ENCODE data around the gene GOLIM4.
"Not testable (repeated sequence)": the region's sequence is repeated elsewhere in the genome, so short reads cannot be mapped to it uniquely, and the experiment has no call there.

GOLIM4 gene

DNA sequence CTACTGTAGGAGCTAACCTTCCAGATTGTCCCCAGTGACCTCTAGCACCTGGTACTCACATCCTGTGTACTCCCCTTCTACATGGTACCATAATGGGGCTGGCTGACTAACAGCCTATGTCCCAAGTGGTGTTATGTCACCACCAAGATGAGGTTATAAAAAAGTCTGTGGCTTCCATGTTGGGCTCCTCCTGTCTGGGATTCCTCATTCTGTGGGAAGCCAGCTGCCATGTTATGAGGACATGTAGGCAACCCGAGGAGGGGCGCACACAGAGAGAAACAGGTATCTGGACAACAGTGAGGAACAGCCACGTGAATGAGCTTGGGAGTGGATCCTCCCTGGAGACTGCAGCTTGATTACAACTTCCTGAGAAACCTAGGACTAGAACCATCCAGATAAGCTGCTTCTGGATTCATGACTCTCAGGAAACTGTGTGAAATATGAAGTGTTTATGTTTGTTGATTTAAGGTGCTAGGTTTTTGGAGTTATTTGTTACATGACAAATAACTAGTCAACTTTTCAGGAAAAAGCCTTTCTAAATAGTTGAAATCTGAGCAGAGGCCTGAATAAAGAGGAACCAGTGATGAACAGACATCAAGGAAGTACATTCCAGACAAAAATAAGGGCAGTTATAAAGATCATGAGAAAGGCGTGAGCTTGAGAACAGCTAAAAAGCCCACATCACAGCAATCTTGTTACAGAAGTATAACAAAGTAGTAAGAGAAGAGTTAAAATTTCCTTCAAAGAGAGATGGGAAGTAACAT is 21.7 kb downstream of the GOLIM4 start:
- no peak for DNase-seq

DNA sequence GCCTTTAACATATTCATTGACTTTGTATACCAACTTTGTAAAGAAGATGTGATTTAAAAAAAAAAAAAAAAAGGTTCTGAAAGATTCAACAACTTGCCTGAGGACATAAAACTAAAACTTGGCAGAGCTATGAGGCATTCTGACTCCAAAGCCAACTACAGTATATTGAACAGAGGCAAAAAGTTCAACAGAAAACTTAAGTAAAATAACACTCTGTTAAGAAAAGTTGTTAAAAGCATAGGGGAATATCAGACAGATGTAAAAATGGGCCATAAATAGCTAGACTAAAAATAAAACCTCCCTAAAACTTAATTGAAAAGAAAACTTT is 23.4 kb downstream of the GOLIM4 start:
- DNase-seq: no peak

DNA sequence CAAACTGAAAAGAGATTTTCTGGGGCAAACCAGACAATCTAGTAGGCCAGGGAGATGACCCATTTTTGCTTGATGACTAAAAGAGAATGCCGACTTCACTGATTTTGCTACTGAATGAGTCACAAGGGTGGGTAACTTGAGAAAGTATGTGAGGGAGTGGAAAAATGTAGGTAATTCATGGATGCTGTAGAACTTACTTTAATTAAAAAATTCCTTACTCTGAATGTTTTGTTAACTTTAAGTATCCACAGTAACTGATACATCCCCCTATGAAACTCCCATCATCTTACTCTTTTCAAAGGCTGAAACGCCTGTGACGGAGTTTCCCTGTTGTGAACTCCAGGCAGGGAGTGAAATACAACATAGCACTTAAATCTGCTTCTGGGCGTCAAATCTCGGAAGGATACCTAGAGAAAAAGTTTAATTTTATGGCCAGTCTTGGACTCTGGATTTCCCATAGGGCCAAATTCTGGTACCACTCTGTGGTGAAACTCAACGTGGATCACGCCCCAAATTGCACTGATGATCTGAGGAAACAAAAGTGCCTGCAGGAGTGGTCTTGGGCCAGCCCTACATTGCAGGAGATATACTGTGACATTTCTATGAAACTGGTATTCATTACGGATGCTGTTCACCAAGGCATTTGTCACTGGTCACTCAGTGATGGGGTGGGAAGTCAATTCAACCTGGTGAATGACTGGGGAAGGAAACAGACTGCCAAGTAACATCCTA is 24.0 kb downstream of the GOLIM4 start:
- no peak for DNase-seq

DNA sequence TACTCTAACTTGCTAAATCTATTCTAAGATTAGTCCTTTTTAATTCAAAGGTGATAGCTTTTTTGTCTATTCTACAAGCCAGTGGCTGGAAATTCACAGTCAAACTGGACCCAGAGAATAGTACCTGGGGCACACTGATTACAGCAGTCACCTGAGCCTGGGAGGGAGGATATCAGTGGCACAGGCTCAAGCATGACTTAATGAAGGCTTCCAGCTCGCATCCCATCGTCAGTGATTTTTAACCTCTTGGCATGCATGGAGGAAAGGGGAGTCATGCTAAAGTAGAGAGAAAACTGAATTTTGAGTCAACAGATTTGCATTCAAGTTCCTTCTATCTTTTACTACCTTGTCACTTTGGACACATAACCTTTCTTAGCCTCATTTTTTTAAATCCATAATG is 24.8 kb downstream of the GOLIM4 start:
- no peak for DNase-seq

DNA sequence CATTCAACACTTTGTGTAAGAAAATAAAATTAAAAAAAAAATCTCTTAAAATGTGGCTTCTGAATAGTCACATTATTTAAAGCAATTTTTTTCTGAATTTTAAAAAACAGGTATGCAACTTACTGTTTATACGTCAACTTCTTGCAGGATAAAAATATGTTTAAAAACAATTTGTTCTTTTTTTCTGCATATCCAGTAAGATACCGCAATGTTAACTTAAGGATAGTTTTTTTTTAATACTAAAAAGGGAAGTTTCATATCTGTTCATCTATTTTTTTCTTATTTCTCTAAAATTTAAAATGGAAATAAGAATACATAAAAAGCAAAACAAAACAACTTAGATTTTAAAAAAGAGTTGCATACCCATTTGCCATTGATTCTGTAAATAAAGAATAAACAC is 27.4 kb downstream of the GOLIM4 start:
- DNase-seq: no peak

DNA sequence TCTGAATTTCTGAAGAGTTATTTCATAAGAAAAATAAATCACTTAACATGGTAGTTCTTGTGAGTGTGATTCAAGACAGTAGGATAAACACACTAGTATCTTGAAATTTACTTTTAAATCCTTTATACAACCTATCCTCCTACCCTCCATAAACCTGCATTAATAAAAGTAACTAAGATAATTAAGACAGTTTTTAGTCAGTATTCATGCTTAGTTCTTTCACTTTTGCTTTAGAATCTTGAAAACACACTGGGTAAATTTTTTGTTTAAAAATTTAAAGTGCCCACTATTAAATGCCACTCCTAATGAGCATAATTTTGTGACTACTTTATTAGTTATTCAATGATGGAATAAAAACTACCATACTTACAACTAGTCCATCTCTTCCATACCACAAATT is 28.8 kb downstream of the GOLIM4 start:
- no peak for DNase-seq

DNA sequence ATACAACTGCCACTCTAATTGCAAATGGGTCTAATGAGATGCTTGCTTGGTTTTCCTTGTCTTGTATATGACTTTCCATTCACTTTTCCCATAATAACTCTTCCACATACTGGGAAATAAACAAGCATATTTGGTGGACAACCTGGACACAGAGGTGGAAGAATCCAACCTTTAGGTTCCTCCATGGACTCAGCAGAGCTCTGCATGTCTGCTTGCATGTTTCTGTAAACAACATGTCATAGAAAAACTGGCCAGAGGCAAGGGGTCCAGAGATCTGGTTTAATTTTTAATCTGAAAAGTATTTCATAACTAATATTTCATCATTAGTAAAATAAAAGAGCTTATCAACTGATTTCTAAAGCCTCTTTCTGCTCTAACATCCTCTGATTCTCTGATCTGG is 30.2 kb downstream of the GOLIM4 start:
- DNase-seq: no peak

DNA sequence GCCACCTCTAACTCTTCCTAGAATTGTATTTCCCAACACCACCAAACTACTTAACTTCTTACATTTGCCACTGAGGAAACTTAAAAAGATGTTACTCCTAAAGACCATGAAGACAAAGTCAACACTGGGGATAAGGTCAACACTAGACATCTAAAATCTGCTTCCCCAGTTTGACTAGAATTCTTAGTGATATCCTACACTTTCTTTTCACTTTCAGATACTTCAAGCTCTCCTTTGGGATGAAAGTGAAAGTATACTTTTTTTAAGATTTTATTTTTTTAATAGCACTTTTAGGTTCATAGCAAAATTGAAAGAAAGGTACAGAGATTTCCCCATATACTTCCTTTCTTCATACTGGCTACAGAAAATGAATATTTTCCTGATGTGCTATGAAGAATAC is 32.6 kb downstream of the GOLIM4 start:
- DNase-seq: no peak

DNA sequence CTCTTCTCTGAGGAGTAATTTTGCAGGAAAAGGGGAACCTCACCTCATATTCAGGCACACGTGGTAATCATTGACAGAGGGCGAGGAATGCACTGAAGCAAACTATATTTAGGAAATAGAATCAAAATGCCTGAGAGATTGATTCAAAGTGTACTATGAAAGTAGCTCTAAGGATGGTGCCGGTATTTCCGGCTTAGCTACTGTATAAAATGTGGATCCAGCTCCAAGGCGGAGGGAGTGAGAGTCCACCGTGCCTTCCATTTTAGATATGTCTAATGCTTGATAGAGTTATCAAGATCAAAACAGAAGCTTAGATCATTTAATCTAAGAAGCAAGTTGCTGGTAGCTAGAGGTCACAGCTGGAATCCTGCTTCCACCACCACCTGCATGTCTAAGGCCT is 33.0 kb downstream of the GOLIM4 start:
- no peak for DNase-seq

DNA sequence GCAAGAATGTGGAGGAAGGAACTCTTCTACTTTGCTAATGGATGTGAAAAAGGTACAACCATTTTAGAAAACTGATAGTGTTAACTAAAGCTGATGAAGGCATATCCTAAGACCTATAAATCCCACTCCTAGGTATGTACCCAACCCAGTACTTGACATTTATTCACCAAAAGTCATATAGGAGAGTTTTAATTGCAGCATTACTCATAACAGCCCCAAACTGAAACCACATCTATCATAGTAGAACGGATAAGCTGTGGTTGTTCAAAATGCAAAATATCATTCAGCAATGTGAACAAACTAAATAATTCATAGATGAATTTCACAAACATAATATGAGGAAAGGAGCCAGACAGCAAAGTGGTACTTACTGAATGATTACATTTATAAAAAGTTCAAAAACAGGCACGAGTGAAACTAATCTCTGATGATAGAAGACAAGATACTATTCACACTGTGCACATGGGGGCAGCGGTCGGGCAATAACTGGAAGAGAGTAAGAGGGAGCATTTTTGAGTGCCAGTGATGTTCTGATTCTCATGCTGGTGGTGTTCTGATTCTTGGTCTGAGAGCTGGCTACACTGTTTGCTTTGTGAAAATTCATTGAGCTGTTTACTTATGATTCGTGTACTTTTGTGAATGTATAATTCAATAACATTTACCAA is 34.3 kb downstream of the GOLIM4 start:
- DNase-seq: no peak

DNA sequence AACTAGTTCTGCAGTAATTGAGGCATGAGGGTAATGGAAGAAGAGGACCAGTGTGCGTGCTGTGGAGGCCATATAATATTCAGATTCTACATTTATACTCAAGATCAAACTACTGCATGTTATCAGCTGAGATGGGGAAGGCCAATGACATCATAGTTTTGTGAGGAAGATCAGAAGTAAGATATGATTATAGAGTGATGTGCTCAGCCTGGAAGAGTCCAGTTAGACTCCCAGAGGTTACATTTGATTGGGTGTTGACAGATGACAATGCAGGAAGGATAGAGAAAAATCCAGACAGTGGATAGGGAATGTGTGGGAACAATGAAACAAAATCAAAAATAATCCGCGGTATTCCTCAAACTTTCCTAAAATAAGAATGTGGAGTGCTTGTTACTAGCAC is 35.4 kb downstream of the GOLIM4 start:
- no peak for DNase-seq

DNA sequence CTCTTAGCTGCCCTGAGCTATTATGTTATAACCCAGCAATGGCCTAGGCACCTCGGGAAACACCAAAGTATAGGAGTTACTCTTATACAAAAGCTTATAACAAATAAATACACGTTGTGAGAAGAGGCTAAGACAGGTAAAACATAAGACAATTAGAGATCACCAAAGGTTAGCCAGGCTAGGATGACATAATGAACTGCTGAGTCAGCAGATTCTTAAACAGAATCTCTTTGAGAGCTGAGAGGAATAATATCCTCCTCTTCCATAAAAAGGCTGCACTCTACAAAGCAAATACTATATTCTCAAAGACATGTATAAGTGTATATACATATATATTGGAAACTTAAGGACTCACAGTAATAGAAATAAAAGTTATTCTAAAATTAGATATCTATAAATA is 37.2 kb downstream of the GOLIM4 start:
- no peak for DNase-seq

DNA sequence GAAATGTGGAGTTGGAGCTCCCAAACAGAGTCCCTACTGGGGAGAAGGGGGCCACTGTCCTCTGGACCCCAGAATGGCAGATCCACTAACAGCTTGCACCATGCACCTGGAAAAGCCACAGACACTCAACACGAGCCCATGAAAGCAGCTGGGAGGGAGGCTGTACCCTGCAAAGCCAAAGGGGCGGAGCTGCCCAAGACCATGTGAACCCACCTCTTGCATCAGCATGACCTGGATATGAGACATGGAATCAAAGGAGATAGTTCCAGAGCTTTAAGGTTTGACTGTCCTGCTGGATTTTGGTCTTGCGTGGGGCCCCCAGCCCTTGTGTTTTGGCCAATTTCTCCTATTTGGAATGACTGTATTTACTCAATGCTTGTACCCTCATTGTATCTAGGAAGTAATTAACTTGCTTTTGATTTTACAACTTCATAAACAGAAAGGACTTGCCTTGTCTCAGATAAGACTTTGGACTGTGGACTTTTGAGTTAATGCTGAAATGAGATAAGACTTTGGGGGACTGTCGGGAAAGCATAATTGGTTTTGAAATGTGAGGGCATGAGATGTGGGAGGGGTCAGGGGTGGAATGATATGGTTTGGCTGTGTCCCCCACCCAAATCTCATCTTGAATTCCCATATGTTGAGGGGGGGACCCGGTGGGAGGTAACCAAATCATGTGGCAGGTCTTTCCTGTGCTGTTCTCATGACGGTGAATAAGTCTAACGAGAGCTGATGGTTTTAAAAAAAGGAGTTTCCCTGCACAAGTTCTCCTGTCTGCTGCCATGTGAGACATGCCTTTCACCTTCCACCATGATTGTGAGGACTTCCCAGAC is 39.1 kb downstream of the GOLIM4 start:
- DNase-seq: not testable (repeated sequence)

DNA sequence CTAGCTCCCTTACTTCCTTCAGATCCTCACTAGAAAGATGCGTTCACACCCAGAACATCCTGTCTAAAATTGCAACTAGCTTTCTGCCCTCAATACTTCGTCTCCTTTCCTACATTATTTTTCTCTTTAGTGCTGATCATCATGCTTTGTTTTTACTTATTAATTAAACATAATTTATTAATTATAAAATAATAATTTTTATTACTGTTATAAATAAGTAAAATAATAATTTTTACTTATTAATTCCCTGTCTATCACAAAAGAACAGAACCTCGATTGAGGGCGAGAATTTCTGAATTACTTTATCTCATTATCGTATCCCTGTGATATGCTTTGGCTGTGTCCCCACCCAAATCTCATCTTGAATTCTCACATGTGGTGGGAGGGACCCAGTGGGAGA is 41.3 kb downstream of the GOLIM4 start:
- DNase-seq: no peak

DNA sequence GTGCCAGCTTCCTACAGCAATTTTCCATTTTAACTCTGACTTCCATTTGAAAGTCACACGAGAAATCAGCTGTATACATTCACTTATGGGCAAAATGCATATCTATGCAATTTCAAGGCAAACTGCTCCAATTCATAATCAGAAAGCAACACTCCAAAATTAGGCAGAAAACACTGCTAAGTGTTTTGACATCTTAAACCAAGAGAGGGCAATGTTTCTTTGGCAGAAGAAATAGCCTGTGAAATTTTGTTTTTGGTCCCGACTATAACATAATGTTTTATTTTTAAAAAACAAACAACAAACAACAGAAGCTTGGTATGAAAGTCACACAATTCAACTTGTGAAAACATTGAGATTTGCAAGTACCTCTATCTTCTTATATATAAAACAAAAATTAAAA is 42.6 kb downstream of the GOLIM4 start:
- no peak for DNase-seq

DNA sequence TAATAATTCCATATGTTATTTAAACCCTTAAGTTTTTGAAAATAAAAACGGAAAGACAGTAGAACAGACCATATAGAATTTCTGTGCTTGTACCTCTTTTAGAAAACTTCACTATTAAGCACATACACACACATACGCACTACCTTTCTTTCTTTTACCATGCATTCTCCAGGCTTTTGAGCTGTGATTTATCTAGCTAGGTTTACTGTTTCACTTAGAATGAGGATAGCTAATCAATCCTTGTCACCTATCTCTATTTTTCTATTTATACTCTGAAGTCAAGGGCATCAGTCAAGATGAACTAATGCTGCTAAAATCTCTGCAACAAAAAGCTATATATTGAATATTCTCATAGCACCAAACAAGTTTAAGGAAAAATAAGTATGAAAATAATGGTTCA is 43.2 kb downstream of the GOLIM4 start:
- no peak for DNase-seq

DNA sequence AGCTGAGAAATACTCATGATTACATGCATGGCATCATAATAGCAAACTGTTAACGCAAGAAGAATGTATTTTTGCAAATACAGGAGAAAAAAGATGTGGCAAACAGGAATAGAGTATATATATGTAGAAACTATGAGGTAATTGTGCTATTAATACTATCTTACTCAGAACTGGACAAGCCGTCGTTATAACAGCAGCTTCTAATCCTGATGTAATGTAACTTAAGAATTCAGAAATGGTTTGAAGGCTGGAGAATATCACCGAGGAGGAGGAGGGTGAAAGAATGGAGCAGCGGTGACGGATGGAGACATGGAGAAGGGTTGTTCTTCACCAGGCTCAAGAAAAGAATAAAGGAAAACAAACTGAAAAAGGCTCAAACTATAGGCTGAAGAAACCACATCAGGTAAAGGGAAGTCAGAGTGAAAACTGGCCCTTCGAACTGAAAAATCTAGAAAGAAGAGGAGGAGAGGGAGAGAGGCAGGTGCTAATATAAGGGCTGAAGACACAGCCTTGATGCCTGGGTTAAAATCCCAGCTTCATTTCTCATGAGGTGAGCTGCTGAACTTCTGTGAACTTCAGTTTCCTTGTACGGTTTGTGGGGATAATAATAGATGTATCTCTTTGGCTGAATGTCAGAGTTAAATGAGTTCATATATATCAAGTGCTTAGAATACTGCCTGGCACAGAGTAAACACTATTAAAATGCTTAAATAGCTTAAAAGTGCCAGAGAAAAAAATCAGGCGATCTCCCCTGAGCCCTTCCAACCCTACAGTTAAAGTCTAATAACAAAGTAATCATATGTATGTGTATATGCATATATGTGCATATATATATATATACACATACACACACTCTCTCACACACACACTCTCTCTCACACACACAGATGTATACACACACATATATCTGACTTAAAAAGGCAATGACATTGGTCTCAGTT is 43.9 kb downstream of the GOLIM4 start:
- DNase-seq: no peak

DNA sequence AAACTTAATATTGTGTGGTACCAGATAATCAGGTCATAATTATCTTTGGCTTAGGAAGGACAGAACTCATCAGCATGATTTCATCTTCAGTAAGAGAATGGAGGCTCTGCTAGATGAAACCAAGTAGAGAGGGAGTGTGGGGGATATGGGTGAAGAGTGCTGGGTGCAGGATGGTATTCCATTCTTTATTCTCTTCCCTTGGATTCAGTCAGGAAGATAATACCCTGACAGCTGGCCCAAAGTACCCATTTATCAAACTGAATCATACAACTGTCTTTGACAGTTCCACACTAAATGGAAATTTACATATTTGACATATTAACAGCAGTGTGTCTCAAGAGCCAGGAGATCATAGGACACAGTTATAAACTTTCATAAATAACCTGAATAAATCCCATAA is 44.7 kb downstream of the GOLIM4 start:
- DNase-seq: no peak

DNA sequence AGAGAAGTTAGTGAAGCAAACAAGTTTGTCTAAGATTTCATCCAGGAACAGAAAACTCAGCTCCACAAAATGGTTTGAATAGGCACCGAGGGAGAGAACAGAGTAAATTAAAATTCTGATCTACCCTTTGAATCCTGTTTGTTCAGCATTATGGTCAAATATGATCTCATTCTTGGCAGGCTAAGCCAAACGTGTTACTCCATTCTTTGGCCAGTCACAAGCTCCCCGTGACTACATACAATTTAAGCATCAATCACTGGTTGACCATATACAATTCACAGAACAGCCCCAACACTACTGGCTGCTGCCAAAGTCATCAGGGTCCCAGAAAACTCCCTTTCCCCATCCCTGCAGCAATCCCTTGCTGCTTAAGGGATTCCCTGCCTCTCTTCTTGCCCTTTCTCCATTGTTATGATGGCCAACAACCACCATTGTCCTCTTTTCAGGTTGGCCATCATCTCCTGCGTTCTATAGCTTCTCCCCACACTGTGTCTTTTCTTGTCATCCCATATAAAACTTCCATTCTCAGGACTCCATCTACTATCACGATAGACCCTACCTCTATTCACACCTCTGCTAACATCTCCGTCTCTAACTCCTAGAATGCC is 46.3 kb downstream of the GOLIM4 start:
- DNase-seq: no peak

DNA sequence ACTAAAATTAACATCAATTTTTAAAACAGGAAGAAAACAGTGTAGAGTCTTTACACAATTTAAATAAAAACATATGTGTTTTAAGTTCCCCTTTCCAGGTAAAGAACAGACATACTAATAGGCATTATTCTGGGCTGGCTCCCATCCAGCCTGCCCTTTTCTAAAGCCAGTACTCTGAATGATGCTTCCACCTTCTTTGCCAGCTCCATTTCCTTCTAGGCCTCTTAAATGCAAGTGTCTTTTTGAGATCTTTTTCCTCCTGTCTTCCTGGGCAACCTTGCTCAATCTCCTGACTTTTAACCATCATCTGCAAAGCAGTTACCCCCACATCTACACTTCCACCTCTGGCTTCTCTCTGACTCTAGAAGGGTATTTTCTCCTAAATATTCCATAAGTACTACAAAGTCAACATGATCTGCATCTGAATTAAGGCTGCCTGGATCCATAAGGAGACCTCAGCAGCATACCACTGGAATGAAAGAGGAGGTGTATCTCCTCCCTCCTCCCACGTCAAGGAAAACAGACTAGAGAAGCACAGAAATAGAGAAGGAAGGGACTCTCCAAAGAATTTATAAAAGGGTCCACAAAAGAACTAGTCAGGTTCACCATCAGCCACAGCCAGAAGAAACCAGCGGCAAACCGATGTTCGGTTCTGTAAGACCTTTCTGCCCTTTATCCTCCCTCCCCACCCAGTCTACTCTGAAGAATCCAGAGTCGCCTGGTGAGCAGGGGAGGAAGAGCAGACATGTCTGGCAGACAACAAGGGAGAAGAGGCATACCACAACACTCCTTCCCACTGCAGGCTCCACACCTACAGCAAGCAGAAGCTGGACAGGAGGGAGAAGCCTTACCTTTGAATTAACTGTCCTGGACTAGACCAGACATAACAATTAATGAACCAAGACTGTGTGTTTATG is 47.1 kb downstream of the GOLIM4 start:
- no peak for DNase-seq

DNA sequence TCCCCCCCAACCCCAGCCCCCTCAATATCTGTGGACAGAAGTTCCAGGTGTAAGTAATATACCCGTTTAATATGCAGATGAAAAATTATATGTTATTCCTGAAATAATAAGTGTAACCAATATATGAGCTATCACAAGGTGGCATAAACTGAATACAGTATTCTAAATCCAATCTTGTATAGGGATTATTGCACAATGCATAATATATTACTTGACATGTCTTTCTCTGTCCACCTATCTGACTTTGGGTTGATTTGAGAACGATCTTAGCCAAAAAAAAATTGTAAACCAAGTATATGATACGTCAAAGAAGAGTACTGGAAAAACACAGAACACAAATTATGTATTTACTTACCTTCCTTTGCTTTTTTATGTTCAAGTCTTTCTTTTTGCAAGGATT is 47.8 kb downstream of the GOLIM4 start:
- no peak for DNase-seq

Measured in CD4-positive, alpha-beta T cell treated with Interleukin-21 for 1 hour (primary cell).